CD1c-positive myeloid dendritic cell (primary cell): ENCODE data around the gene XPNPEP1.
A peak's percentile ranks its signal among the peaks of the same experiment; 100 is the strongest.

Source experiments
- DNase-seq: peaks from one replicate; pipeline ENCODE4 v3.0.0-alpha.2; 2016; ENCODE audit errors: extremely low spot score

Gene XPNPEP1

DNA sequence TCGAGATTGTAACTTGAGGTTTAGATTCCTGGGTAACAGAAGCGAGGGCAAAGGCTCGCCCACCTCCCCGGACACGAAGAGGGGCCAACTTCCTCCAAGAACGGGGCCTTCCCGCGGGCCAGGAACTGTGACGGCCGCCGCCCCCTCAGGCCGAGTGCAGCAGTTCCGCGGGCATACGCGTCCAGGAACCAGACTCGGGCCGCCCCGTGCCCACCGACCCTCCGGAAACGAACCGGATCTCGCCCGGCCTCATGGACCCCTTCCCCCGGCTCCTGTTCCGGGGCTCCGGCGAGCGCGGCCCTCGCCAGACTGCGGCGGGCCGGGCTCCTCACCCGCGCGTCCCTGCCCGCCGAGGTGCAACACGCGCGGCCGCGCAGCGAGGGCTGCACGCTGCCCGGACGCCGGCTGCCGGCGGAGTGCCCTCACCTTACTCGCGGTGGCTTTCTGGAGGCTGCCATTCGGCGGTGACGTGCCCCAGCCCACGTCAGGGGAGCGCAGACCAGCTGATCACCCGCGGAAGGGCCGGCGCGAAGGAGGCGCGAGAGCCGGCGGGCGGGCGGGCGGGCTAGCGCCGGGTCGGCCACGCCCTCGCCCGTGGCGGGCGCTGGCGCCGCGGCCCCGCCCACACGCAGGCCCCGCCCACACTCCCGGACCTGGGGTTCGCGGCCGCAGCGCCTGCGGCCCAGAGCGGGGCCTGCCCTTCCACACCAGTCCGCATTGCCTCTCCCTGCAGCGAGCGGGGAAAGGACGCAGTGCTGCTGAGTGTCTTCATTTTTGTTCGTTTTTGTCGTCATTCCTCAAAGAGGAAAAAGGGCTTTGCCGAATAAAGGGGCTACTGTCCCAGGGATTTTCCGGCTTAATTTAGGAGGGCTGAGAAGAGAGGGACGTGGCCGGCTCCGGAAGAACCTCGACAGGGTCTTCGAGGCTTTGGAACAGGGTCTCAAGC lies at the start of gene XPNPEP1:
XPNPEP1 (minus strand) TSS at position 536 of the 946 bp plus-strand sequence; CDS start at position 458, 78 bp downstream.
- peak; percentile 94 for DNase-seq

DNA sequence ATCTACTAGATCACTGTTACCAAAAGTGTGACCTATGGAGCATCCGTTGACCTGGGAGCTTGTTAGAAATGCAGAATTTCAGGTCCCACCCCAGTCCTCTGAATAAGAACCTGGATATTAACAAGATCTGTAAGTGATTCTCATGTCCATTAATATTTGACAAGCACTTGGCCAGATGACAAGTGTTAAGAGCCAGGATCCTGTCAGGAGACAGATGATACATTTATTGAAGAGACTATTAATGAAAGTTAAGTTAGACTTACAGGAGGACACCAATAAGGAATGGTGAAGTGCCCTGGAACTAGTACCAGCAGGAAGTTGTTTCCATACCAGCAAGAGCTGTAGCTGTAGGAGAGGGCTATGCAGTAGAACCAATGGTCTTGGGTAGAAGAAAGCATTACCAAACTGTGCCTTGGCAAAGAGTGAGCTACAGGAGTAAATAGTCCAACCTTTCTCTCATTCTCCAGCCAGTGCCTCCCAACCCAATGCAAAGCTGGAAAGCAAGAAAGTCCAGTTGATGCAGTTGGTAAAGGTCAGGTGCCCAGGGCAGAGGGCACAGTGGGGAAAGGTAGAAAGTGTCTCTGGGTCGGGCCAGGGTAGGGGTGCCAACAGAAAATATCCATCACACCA lies 49.2 kb upstream of the XPNPEP1 start:
- DNase-seq: no peak

GRCh38 chr10:109971634-109972033 lies 48.3 kb upstream of the XPNPEP1 start:
- DNase-seq: no peak

DNA sequence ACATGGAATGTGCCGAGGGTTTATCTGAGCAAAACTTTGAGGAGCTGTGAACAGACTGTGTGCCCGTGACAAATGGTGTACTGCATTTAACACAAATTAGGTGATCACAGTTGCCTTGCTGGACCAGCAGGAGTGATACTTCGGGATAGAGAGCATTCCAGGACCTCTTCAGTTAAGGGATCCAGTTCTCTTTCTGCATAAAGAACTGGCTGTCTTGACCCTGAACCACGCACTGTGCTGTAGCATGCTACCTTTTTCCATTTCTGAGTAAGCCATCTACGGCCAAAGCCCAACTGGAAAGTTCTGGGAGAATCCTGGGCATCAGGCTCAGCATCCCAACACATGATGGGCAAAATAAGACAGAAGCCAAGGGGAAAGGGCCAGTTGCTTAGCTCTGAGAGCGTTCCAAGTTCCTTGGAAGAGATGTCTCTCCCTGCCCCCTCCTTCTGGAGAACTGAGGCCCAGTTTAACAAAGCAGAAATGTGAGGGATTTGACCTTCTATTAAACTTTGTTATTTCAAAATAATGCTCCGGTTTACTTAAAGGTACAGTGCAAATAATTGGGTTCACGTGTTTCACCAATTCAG lies 46.5 kb upstream of the XPNPEP1 start:
- no peak for DNase-seq

DNA sequence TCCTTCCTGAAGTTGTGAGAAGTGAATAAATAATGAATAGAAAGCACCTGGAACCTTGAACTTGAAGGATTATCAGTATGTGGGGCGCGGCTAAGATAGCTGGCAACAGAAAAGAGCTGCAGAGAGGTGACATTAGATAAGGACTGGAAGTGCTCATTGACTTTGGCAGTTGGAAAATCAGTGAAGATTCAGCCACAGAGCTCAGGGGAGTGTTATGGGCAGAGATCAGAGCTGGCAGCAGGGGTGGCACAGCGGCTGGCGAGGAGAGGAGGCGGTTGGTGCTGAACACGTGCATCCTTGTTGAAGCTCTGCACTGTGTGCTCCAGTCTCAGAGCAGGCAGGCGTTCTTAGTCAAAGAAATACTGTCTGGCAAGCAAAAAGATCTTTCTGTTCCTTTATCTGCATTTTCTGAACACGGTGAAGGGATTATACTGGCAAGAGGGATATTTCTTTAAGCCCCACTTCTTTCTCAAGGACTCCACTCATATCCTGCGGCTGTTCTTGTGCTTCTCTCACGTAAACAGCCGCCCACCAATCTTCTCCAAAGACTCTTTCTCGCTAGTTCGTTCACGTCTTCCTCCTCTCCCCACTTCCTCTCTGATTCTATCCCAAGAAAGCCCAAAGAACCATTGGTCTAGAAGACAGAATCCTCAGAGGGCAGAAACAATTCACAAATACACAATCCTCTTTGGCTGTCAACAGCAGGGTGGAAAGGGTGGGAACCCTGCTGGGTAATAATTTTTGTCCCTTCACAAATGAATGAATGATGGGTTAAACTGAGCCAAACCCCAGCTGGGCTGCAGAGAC lies 45.8 kb upstream of the XPNPEP1 start:
- DNase-seq: no peak

DNA sequence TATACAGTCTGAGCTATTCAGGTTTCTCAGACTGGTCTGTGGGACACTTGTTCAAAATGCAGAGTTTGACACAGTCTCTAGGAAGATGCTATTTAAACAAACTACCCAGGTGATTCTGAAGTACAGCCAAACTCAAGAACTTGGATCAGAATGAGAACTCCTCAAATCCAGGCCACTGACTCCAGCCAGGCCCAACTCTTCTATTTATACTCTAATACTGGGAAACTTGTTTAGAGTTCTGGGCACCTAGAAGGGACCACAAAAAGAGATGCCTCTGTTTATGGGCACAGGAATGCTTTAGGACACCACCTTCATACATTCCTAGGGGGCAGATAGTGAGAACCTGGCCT lies 44.4 kb upstream of the XPNPEP1 start:
- DNase-seq: no peak

DNA sequence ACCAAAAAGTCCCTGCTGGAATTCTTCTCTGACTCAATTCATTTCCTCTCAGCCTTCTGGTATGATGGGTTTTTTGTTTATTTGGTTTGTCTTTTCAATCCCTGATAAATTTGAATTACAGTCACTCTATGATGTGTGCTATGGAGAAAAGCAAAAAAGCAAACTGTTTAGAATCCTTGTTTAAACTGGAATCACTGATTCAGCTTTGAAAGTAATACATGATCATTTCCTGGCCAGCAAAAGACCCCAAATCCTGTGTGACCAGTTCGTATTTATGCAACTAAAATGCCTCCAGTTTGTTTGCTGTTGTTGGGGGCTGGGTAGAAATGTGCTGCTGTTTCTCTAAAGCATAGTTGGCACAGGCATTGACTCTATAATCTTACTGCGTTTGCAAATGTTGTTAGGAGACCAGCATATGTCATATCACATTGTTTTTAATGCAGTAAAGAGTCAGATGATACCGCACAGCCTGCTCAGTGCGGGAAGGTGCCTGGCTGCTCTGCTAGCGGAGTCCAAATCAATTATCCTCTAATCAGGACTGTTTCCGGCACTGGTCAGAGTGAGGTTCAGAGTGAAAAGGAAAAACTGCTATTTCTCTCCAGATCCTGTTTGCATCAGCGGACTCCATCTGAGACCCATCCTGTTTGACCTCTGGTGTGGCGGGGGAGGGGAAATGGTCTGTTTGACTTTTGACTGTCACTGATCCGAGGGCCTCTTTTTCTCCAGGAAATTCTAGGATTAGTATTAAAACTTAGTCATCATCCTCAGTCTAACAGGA lies 43.8 kb upstream of the XPNPEP1 start:
- DNase-seq: no peak

- no peak for DNase-seq
Measured at GRCh38 chr10:109964318-109964717, 41.0 kb upstream of the XPNPEP1 start.

DNA sequence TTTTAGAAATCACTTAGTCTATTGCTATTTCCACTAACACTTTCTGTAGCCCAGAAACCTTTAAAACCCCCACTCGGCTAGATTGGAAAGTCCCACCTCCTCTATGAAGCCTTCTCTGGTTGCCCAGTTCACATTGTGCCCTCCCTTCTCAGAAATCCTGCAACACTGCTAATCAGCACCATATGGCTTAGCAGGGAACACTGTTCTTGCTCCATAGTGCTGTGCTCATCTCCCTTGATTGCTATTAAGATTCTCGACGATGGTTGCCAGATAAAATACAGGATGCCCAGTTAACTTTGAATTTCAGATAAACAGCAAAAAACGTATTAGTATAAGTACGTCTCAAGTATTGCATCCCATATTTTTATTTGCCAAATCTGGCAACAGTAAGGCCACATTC lies 40.1 kb upstream of the XPNPEP1 start:
- no peak for DNase-seq

GRCh38 chr10:109962247-109962646 lies 38.9 kb upstream of the XPNPEP1 start:
- peak; percentile 10 for DNase-seq

GRCh38 chr10:109961174-109962001 lies 38.1 kb upstream of the XPNPEP1 start:
- DNase-seq: peak; percentile 36

DNA sequence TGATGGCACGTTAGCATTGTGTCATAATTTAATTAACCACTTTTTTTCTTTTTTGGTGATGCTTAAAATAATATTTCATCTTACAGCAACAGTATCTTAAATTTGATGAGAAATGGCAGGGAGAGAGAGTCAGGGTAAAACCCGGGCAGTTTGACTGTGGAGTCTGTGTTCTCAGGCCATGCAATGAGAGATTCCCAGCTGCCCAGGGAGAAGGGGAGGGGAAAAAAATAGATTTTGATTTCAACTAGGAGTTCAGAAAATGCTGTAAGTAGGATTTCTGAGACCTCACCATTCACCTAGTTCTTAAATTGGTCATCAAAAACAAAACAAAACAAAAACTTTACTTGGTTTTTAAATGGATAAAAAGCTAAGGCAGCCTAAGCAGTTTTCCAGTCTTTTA lies 37.4 kb upstream of the XPNPEP1 start:
- no peak for DNase-seq

GRCh38 chr10:109959259-109960145 lies 36.2 kb upstream of the XPNPEP1 start:
- no peak for DNase-seq

DNA sequence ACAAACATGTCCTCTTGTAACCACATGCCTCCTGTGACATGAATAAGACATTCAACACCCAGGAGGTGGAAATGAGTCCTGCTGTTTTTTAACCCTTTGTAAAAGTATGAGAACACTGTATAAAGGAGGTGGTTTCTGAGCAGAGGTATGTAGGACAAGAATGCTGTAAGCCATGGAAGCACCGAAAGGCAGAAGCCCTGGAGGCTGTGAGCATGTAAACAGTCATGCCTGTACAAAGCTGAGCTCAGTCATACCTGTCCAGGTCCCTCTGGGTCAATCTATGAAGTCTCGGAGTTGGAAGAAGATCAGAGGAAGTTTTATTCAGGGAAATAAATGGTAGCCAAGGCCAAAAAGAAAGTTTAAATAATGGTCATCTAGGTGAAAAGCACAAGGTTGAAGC lies 34.7 kb upstream of the XPNPEP1 start:
- no peak for DNase-seq

GRCh38 chr10:109957092-109957797 lies 33.9 kb upstream of the XPNPEP1 start:
- DNase-seq: no peak

DNA sequence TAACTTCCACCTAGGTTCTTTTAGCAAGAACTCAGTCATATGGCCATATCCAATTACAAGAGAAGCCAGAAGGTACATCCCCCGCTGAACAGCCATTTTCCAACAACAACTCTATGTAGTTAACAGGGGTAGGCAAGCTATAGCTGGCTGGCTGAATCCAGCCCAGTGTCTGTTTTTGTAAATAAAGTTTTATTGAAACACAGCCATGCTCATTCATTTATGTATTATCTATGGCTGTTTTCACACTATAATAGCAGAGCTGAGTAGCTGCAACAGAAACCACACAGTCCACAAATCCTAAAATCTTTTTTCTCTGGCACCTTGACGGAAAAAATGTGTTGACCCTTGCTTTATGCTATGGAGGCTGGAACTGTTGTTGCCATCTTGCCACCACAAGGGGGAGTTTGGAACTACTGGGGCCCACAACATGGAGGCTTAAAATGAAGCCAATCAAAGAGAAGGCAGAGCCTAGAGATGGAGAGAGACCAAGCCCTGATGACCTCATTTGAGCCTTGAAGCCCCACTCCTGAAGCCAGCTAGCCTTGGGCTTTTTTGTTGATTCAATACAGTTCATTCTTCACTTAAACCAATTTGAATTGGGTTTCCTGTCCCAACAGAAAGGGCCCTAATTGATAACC lies 33.3 kb upstream of the XPNPEP1 start:
- DNase-seq: peak; percentile 48

DNA sequence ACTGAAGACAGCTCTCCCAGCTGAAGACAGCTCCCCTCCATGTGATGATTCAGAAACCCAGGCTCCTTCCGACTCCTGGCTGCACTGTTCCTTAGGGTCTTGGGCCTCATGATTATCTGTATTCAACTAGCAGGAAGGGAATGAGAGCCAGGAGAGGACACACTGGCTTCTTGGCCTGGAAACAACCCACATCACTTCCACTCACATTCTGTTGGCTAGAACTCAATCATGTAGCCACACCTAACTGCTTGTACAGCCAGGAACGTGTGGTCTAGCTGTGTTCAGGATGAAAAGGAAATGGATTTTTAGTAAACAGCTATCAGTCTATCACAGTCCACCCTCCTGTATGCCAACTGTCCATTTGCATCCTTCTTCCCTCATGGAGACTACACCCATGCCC lies 30.5 kb upstream of the XPNPEP1 start:
- no peak for DNase-seq

- no peak for DNase-seq
Measured at GRCh38 chr10:109952526-109952925, 29.2 kb upstream of the XPNPEP1 start.
